SKM-1 (cell line): ENCODE measurements around the gene RNF5.

Experiments
- DNase-seq: peaks from one replicate; lab custom pipeline; 2025; ENCODE audit not compliant: unreplicated experiment; lab: John Stamatoyannopoulos, UW

RNF5 gene

GRCh38 chr6:32151863-32152768 is 26.1 kb upstream of the RNF5 start, which contains the start of gene PRRT1:
PRRT1 (minus strand) TSS chr6:32151939; CDS start chr6:32151827, 112 bp downstream.
- no peak for DNase-seq

- no peak for DNase-seq
Measured at GRCh38 chr6:32152769-32153563, 25.2 kb upstream of the RNF5 start.

GRCh38 chr6:32153564-32154513 is 24.4 kb upstream of the RNF5 start, which contains the start of gene PPT2:
PPT2 (plus strand) TSS chr6:32154141; CDS start chr6:32154595, 454 bp downstream.
- DNase-seq = peak; percentile 59

GRCh38 chr6:32154514-32155161 is 23.6 kb upstream of the RNF5 start:
- DNase-seq = peak; percentile 20

GRCh38 chr6:32156891-32157290 is 21.3 kb upstream of the RNF5 start:
- no peak for DNase-seq

GRCh38 chr6:32158052-32158451 is 20.2 kb upstream of the RNF5 start:
- DNase-seq = no peak

GRCh38 chr6:32163559-32164258 is 14.5 kb upstream of the RNF5 start:
- DNase-seq = no peak

- no peak for DNase-seq
Measured at GRCh38 chr6:32164295-32164694, 13.9 kb upstream of the RNF5 start, which contains the start of gene EGFL8. EGFL8 (plus strand) TSS chr6:32164595; CDS start chr6:32166166, 1,571 bp downstream.

GRCh38 chr6:32166411-32167061 is 11.7 kb upstream of the RNF5 start:
- DNase-seq = no peak

GRCh38 chr6:32167154-32167760 is 10.9 kb upstream of the RNF5 start:
- DNase-seq = no peak

GRCh38 chr6:32167761-32168262 is 10.4 kb upstream of the RNF5 start:
- no peak for DNase-seq

GRCh38 chr6:32168350-32168749 is 9.9 kb upstream of the RNF5 start:
- no peak for DNase-seq

- no peak for DNase-seq
Measured at GRCh38 chr6:32168807-32169591, 9.2 kb upstream of the RNF5 start.

GRCh38 chr6:32170294-32170693 is 7.9 kb upstream of the RNF5 start:
- no peak for DNase-seq

GRCh38 chr6:32171234-32171633 is 7.0 kb upstream of the RNF5 start:
- no peak for DNase-seq

- DNase-seq = no peak
Measured at GRCh38 chr6:32173051-32173727, 5.0 kb upstream of the RNF5 start.

GRCh38 chr6:32174416-32174815 is 3.8 kb upstream of the RNF5 start:
- DNase-seq = no peak
